ENCODE data around the gene RALGPS1. TPM values are rescaled to one million over a fixed set of nuclear protein-coding genes. Genes with fewer than 3 reads are reported as not detected.
A peak's percentile ranks its signal among the peaks of the same experiment; 100 is the strongest.

The RALGPS1 gene
- total and polyA plus RNA-seq, 2 of the 13 experiments (the other 11 are each of a cell fraction or from before 2014, with no cell fraction given): 3.7 to 6.5 TPM

GRCh38 chr9:127244609-127245601, 330.3 kb downstream of the RALGPS1 start:
- Histone ChIP-seq H3K4me3 (replicated peaks in 1 of 3; ENCODE audit: insufficient read depth in 1 of 3, low read depth in 2 of 3, low read length in 3 of 3) (peak overlapping the region in 1 of 3 experiments; percentile 27; a peak in 1 of 6 replicates), H3K27me3 (ENCODE audit: control insufficient read depth in 1 of 2, insufficient read depth in 2 of 2, low read length in 2 of 2) (no peaks in the 10 kb centered on the region), H4K20me1 (ENCODE audit: insufficient read depth, low read length) (no peaks in the 10 kb centered on the region), H3K4me1 (ENCODE audit: insufficient read depth, low read length) (peaks cover 10% of the 10 kb centered on the region; the same call in 1 of the 2 replicates), H3K4me2 (ENCODE audit: low read depth, low read length) (peak overlapping the region; percentile 19; the same call in 1 of the 2 replicates), H3K9me3 (ENCODE audit: low read length) (no peaks in the 10 kb centered on the region), H3K27ac (ENCODE audit: extremely low read length, insufficient read depth, low read length) (no peak overlapping the region), H3K79me2 (ENCODE audit: insufficient read depth, low read length) (no peaks in the 10 kb centered on the region), H3K36me3 (replicated peaks in 1 of 2; ENCODE audit: control insufficient read depth in 1 of 2, insufficient read depth in 2 of 2, low read length in 2 of 2) (peaks cover 1 to 5% of the 10 kb centered on the region in 2 experiments; a peak in 2 of 5 replicates), H2AFZ (ENCODE audit: low read length) (no peak overlapping the region), H3K9ac (ENCODE audit: insufficient read depth, low read depth, low read length) (no peak overlapping the region)
- BruUV-seq (replicated peaks): no TSS peak
- in situ Hi-C loops (cut with HindIII; ENCODE audit: extremely low pct_ligation_motif_present, low pct_unique_long_range_greater_than_20kb) (no loop called here), intact Hi-C loops (cut with micrococcal nuclease; ENCODE audit: unreplicated experiment) (no loop called here)
- TF ChIP-seq THAP11 (CRISPR knock-in tag; IDR thresholded peaks at IDR 0.05) (peak; percentile 82), ZNF143 (CRISPR knock-in tag; IDR thresholded peaks at IDR 0.05) (peak; percentile 84), SP2 (CRISPR knock-in tag; IDR thresholded peaks at IDR 0.05) (peak; percentile 81), NFYB (CRISPR knock-in tag; IDR thresholded peaks at IDR 0.05) (peak; percentile 77), MTA1 (CRISPR knock-in tag; IDR thresholded peaks at IDR 0.05; ENCODE audit: borderline replicate concordance) (no peak), CREB1 (IDR thresholded peaks at IDR 0.05) (0 out of 2 replicates have a peak, but pooled peaks have one; percentile 3), CREB1 (CRISPR knock-in tag; IDR thresholded peaks at IDR 0.05) (no peak), ZNF687 (CRISPR knock-in tag; IDR thresholded peaks at IDR 0.05) (peak; percentile 40), GABPA (IDR thresholded peaks at IDR 0.05; ENCODE audit: low read depth, low read length) (no peak), GABPA (CRISPR knock-in tag; IDR thresholded peaks at IDR 0.05; ENCODE audit: low read depth) (peak; percentile 28; the same call in 1 of the 2 replicates), GABPB1 (CRISPR knock-in tag; IDR thresholded peaks at IDR 0.05) (peak; percentile 36; the same call in 1 of the 2 replicates), ZNF792 (CRISPR knock-in tag; IDR thresholded peaks at IDR 0.05) (no peak), ZFY (CRISPR knock-in tag; IDR thresholded peaks at IDR 0.05) (0 out of 2 replicates have a peak, but pooled peaks have one; percentile 27), BHLHE40 (IDR thresholded peaks at IDR 0.05; ENCODE audit: low read length) (no peak), NFYC (CRISPR knock-in tag; IDR thresholded peaks at IDR 0.05) (peak; percentile 66)
- TF ChIP-seq, protein P1, sequence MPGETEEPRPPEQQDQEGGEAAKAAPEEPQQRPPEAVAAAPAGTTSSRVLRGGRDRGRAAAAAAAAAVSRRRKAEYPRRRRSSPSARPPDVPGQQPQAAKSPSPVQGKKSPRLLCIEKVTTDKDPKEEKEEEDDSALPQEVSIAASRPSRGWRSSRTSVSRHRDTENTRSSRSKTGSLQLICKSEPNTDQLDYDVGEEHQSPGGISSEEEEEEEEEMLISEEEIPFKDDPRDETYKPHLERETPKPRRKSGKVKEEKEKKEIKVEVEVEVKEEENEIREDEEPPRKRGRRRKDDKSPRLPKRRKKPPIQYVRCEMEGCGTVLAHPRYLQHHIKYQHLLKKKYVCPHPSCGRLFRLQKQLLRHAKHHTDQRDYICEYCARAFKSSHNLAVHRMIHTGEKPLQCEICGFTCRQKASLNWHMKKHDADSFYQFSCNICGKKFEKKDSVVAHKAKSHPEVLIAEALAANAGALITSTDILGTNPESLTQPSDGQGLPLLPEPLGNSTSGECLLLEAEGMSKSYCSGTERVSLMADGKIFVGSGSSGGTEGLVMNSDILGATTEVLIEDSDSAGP (CRISPR knock-in tag; IDR thresholded peaks at IDR 0.05; ENCODE audit: borderline replicate concordance): 0 out of 2 replicates have a peak, but pooled peaks have one; percentile 16
- ATAC-seq (peak; percentile 99), FAIRE-seq (no peak), DNase-seq (ENCODE audit: low spot score) (peak; percentile 41)
- POLR2A ChIA-PET: no interaction called here
- CTCF ChIA-PET (ENCODE audit: low intra/inter-chr PET ratio, low total read pairs): no interaction called here
- WGBS (ENCODE audit: low lambda C conversion rate): 93% methylated on average over 28 of the region's 53 CpGs

Measured in HepG2 (cell line).